Right kidney (tissue), 9 donors: Measurements from ENCODE around the gene BUB1.
"Not testable (repeated sequence)": the region's sequence is repeated elsewhere in the genome, so short reads cannot be mapped to it uniquely, and the experiment has no call there.

Experiments
- DNase-seq: peaks from one replicate; pipeline ENCODE4 v3.0.0-alpha.2; 2016
- long read RNA-seq, 8 donors: transcript quantifications; one replicate each; lab custom pipeline, GENCODE V29; 2026

BUB1 gene
- long read RNA-seq, donor 1, partial matches to known transcripts: 11 of 13 reads
- long read RNA-seq, donor 1, other reads (novel, unspliced or antisense): 0 of 13 reads
- long read RNA-seq, donor 2, partial matches to known transcripts: 5 of 7 reads
- long read RNA-seq, donor 2, other reads (novel, unspliced or antisense): 0 of 7 reads
- long read RNA-seq, donor 3, partial matches to known transcripts: 5 of 7 reads
- long read RNA-seq, donor 3, other reads (novel, unspliced or antisense): 0 of 7 reads
- long read RNA-seq, donor 4, partial matches to known transcripts: 9 of 12 reads
- long read RNA-seq, donor 4, other reads (novel, unspliced or antisense): 0 of 12 reads
- long read RNA-seq, donor 5, partial matches to known transcripts: 16 of 19 reads
- long read RNA-seq, donor 5, other reads (novel, unspliced or antisense): 0 of 19 reads
- long read RNA-seq, donor 6, partial matches to known transcripts: 6 of 7 reads
- long read RNA-seq, donor 6, other reads (novel, unspliced or antisense): 0 of 7 reads
- long read RNA-seq, donor 7, transcript BUB1-206 (10 exons, 1,999 nt): major isoform, 5 of 25 reads
- long read RNA-seq, donor 7, partial matches to known transcripts: 18 of 25 reads
- long read RNA-seq, donor 7, other reads (novel, unspliced or antisense): 0 of 25 reads
- long read RNA-seq, donor 8, partial matches to known transcripts: 10 of 17 reads
- long read RNA-seq, donor 8, other reads (novel, unspliced or antisense): 0 of 17 reads

GRCh38 chr2:110677530-110678456, at the start of gene BUB1:
TSS of gene BUB1 (minus strand) at chr2:110678063. CDS start at chr2:110677995, 68 bp downstream.
- peak; percentile 91 for DNase-seq

DNA sequence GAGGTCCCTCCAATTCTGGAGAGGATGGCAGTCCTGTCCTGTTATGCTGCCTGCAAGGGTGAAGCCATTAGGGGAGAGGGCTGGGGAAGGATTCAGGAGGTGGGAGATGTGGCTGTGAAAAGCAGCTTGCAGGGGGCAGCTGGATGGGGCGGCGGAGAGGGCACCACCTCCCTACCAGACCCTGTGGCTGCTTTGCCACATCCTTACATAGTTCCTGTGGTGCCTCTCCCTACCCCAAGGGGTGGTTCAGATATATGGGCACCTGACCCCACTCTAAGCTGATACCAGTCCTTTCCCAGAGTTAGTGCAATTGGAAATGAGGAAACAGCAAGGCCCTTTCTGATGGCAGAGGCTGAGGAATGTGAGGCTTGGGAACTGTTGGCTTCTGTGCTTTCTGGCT, 48.4 kb upstream of the BUB1 start:
- DNase-seq: no peak

GRCh38 chr2:110725859-110726258, 48.0 kb upstream of the BUB1 start:
- no peak for DNase-seq

DNA sequence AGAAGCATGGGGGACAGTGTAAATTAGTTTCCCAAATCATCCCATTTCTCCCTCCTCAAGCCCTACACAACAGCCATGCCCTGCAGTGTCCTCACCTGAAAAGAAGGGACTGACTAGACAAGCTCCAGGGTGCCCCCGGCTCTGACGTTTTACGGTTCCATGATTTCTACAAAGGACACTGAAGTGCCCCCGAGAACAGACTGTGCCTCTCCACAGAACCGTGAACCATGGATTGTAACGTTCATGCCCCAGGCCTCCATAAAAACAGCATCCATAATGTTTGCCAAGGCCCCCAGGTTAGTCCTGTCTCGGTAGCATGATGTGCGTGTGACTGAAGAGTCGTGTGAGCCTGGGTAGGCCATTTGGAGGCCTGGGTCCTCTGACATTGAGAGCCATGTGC, 47.5 kb upstream of the BUB1 start:
- DNase-seq: no peak

- DNase-seq: no peak
Measured at GRCh38 chr2:110724820-110725219, 47.0 kb upstream of the BUB1 start.

DNA sequence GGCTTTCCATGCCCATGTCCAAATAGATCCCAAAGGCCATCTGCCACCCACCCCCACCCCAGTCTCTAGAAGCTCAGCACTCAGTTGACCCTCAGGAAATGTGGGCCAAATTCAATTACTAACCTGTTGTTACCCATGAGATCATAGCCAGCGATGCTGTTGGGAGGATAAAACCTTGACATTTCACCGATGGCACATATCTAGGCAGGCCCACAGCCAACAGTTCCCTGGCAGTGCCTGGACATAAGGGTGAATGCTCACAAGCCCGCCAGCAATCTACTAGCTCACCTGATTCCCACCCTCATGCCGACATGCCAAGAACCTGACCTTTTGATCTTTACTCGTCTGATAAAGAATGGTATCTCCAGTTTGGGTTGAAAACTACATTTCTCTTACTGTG, 42.7 kb upstream of the BUB1 start:
- no peak for DNase-seq

GRCh38 chr2:110718990-110719389, 41.1 kb upstream of the BUB1 start:
- DNase-seq: no peak

DNA sequence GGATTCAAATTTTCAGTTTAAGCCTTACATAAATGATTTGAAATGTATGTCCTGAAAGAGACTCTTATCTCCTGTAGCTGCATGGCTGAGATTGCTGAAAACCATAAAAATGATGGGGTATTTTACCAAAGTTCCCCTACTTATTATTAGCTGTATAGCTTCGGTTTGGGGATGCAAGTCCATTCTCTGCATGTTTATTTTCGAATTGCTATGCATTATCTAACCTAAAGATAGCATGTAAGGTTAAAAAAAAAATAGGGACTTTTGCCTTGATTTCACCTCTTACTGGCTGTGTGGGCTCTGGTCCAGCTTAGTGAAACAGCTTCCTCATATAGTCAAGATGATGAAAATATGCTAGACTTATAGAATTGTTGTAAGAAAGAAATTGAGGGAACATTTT, 40.5 kb upstream of the BUB1 start:
- no peak for DNase-seq

GRCh38 chr2:110717734-110718133, 39.9 kb upstream of the BUB1 start:
- no peak for DNase-seq

DNA sequence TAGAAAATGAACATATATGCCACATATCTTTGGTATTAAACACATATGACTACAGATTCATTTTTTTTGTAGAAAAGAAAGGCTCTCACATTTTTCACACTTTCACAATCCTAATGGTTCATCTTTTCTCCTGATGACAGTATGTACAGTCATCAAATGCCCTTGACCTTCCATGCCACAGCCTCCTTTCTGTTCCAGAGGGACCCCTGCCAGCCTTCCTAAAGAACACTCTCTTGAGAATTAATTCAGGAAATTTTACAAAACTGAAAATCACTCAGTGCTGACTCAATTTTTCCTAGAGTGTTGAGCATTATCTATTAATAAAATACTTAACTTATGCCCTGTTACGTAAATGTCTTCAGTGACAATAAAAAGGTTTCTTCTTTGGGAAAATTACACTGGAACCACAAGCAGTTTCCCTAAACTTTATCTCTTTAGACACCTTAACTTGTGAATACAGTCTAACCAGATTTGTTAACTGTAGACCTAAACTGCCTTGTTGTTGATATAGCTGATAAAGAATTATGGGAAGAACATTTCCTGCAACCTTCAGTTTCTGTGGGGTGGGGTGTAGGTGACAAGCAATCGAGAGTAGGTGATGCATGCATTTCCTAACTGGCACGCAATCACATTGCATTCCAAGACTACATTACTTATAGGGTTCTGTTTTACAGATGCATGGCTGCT, 39.2 kb upstream of the BUB1 start:
- no peak for DNase-seq

- DNase-seq: no peak
Measured at GRCh38 chr2:110714452-110715224, 36.8 kb upstream of the BUB1 start.

DNA sequence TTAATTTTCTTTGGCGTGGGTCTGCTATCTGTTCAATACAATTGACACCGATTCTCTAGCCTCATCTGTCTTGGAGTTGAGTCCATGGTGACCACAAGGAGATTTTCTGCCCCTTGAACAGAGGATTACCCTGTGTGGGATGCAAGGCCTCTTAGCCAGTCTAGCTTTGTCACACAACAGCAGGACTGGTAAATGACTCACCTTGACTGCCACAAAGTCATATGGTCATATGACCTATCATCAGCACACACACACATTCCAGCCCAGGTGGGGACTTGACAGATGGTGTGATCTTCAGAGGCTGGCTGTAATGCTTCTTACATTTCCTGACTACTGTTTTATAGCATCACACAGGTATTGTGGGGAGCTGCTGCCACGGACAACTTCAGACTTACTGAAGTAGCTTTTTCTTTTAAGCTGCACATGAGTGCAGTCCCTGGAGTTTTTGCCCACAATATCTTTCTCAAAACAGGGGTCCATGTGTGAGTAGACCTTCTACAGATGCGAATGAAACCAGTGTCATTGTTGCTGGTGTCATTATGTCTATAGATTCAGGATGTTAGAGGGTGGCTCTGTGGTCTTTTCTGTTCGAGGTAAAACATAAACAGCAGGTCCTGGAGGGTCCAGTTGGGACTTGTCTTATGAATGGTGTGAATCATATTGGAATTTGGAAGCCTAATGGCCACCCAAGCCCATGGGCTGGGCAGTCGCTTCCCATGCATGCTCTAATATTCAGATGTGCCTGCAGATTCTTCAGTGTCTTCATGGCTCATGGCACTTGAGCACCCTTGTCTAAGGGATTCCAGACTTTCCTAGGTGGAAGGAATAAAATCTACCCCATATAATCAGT, 35.9 kb upstream of the BUB1 start:
- DNase-seq: no peak

DNA sequence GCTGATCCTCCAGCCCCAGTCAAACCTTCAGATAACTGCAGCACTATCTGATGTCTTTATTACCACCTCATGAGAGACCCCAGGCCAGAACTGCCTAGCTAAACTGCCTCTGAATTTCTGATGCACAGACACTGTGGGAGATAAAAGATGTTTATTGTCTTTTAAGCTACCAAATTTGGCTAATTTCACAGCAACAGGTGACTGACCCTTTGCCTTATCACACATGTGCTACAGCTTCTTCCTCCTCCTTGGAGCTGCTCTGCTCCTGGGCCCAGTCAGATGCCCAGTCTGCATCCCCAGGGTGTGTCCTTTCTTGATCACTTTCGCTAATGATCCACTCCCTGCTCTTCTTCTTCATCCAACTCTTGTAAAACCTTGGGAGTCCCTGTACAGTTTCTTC, 34.9 kb upstream of the BUB1 start:
- no peak for DNase-seq

- DNase-seq: no peak
Measured at GRCh38 chr2:110708455-110708854, 30.6 kb upstream of the BUB1 start.

DNA sequence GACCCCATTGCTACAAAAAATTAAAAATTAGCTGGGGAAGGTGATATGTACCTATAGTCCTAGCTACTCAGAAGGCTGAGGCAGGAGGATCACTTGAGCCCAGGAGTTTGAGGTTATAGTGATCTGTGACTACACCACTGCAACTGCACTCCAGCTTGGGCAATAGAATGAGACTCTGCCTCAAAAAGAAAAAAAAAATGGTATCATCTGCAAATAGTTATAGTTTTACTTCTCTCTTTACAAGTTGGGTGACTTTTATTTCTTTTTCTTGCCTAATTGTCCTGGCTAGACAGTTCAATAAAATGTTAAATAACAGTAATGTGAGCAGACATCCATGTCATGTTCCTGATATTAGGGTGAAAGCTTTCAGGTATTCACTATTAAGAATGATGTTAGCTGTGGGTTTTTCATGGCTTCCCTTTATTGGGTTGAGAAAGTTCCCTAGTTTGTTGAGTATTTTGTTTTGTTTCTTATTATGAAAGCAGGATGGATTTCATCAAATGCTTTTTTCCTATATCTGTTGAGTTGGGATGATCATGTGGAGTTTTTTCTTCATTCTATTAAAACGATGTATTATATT, 29.6 kb upstream of the BUB1 start:
- DNase-seq: no peak

GRCh38 chr2:110702514-110703380, 24.9 kb upstream of the BUB1 start:
- no peak for DNase-seq

DNA sequence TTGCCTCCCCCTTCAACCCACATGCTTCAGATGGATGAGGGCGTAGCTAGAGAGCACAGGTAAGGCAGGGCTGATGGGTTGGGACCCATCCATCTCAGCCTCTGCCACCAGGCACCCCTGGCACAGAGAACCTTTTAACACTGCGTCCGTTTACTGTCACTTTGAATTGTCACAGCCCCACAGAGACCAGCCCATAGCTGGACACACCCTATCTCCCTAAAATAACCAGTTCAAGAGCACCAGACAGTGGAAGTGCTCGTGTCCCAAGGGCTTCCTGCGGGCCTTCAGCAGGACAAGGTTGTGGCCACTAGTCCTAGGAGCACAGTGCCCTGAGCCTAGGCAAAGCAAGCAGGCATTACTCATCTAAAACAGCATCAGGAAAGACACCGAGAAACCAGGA, 20.4 kb upstream of the BUB1 start:
- not testable (repeated sequence) for DNase-seq

DNA sequence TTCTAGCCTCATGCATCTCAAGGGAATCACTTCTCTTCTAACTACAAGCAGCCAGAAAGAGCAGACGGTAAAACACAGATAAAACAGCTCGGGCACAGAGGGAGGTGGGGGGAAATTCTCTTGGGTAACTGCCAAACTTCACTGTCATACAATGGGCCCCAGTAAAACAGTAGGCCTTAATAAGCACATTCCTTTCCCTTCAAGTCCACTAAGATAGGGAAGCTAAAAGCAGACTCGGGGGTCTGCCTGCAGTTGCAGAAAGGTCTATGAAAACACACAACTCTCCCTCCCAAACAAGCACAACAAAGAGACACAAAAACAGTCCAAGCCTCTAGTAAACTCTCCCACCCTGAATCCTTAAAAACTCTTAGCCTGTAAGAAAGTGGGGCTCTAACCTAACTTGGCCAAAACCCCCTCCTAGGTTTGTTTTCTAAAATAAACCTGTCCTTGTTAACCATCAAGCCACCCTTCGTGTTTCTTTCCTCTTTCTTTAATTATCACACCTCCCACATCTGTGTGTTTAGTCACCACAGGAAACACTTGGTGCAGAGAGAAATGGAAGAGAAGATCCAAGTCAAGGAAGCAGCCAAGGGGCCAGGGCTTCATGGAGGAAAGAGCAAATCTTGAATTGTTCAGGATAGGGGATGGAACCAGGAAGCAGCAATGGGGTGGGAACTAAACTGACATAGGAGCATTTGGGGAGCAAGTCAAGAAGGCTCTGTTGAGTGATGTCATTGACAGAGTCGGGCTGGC, 17.5 kb upstream of the BUB1 start:
- not testable (repeated sequence) for DNase-seq
